Measurements from ENCODE around the gene ENO3. TPM values are rescaled to one million over a fixed set of nuclear protein-coding genes. Genes with fewer than 3 reads are reported as not detected.

ENO3 gene
- total and polyA plus RNA-seq, 12 donors: 1.6 to 76.6 (median 5.3) TPM

DNA sequence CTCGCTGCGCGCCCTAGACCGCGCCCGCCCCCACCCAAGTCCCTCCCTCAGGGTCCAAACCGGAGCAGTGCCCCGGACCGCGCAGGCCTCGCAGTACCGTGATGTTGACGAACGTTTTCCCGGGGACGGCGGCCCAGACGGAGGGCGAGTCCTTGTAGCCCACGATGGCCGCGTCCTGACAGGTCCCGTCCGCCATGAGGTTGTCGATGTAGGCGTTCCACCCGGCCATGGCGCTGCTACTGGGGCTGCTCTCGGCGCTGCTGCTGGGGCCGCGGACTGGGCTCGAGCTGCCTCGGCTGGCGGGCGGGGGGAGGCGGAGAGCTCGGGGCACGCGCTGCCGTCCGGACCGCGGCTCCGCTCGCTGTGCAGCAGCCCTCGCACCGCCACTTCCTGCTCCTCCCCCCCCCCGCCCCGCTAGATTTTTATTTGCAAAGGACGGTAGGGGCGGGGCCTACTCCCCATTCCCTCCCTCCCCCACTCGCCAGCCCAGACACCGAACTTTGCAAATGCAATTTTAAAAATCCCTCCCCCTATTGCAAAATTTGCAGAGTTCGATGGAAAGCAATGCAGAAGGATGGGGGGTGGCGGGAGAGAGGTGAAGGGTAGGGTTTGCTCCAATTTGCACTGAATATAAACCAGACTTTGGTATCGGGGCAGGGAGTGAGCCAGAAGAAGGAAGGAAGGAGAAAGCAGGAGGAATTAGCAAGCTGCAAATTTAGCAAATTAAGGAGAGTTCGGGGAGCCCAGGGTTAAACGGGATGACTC is 2.6 kb upstream of the ENO3 start, which contains the start of gene PFN1:
PFN1 (minus strand) TSS at position 365 of the 765 bp plus-strand sequence; CDS start at position 229, 136 bp downstream.
- H3K36me3 ChIP-seq (replicated peaks in 1 of 2): peaks cover 0 to 34% of the 10 kb centered on the region in 2 donors
- peak within 1 kb of the TSS; percentile 87 to 99 (median 96) for H3K27ac ChIP-seq
- peak within 1 kb of the TSS; percentile 85 to 98 (median 98) for H3K4me3 ChIP-seq
- DNase-seq: peak; percentile 92 to 96 (median 94)
- no peaks in the 10 kb centered on the region for H3K9me3 ChIP-seq (replicated peaks in 1 of 3)
- intact Hi-C loops (cut with DNase I): no loop called here
- H3K4me1 ChIP-seq (replicated peaks in 1 of 2): peaks cover 30 to 39% of the 10 kb centered on the region in 2 donors
- WGBS, 4 donors: 0 to 1% (median 0%) methylated on average over 10 to 59 of the region's 59 CpGs
- TF ChIP-seq POLR2A (IDR thresholded peaks at IDR 0.05): peak; percentile 87 to 90
- TF ChIP-seq, protein P1, sequence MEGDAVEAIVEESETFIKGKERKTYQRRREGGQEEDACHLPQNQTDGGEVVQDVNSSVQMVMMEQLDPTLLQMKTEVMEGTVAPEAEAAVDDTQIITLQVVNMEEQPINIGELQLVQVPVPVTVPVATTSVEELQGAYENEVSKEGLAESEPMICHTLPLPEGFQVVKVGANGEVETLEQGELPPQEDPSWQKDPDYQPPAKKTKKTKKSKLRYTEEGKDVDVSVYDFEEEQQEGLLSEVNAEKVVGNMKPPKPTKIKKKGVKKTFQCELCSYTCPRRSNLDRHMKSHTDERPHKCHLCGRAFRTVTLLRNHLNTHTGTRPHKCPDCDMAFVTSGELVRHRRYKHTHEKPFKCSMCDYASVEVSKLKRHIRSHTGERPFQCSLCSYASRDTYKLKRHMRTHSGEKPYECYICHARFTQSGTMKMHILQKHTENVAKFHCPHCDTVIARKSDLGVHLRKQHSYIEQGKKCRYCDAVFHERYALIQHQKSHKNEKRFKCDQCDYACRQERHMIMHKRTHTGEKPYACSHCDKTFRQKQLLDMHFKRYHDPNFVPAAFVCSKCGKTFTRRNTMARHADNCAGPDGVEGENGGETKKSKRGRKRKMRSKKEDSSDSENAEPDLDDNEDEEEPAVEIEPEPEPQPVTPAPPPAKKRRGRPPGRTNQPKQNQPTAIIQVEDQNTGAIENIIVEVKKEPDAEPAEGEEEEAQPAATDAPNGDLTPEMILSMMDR (IDR thresholded peaks at IDR 0.05): no peak
- H3K27me3 ChIP-seq: no peaks in the 10 kb centered on the region

DNA sequence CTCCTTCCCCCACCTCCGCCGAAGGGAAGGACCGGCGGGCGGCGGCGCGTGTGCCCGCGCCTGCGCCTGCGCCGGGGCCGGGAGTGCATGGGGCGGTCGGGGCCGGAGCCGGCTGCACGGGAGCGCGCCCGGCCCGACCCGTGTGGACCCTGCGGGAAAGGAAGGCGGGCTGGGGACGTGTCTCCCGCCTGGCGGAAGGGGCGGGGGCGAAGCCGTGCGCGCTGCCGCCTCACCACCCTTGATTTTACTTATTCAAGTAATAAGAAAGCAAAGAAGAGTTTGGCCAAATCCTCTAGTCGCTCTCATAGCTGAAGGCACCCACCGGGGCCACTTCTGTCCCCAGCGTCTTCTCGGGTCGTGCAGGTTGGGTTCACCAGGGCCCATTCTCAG is 2.0 kb upstream of the ENO3 start:
- Histone ChIP-seq H3K36me3 (replicated peaks in 1 of 2) (peaks cover 0 to 29% of the 10 kb centered on the region in 2 donors), H3K27me3 (no peaks in the 10 kb centered on the region), H3K4me3 (peak overlapping the region in 2 of 4 donors; percentile 85 to 98), H3K9me3 (replicated peaks in 1 of 3) (no peaks in the 10 kb centered on the region), H3K4me1 (replicated peaks in 1 of 2) (peaks cover 30 to 39% of the 10 kb centered on the region in 2 donors), H3K27ac (peak overlapping the region; percentile 83 to 99 (median 96))
- intact Hi-C loops (cut with DNase I): no loop called here
- 0 to 1% (median 0%) methylated on average over 2 to 40 of the region's 40 CpGs for WGBS, 4 donors
- peak; percentile 81 to 85 (median 82) for DNase-seq
- peak; percentile 43 to 62 for TF ChIP-seq POLR2A (IDR thresholded peaks at IDR 0.05)
- TF ChIP-seq, protein P1 (IDR thresholded peaks at IDR 0.05): no peak

DNA sequence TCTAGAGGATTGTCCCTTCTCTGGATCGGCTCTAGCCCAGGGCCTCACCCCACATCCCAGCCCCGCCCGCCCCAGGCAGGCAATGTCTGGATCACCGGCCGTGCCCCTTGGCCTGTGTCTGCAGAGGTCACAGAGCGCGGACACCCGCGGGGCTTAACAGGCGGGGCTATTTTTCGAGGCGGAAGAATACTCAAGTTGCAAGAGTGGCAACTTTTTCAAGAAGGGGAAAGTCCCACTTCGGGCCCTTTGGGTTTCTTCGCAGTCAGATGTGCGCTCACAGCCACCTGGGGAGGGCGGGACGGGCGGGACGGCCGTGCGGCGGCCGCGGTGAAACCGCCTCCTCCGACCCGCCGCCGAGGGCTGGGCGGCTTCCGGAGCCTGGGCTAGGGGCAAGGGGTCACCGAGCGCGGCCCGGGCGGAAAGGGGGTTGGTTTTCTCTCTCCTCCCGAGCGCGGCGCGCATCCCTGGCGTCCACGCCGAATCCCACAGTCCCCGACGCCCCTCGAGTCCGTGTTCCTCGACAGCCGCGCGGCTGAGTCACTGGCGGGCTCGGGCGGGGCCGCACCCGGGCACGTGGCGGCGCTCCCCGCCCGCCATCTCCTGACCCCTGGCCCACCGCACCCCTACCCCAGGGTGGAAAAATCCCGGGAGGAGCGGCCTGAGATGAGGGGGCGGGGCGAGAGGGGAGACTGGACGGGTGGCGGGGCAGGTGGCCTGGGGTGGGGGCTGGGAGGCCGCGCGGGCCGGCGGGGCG is 1.4 kb upstream of the ENO3 start:
- Histone ChIP-seq H3K4me1 (replicated peaks in 1 of 2) (peaks cover 30 to 38% of the 10 kb centered on the region in 2 donors), H3K9me3 (replicated peaks in 1 of 3) (no peaks in the 10 kb centered on the region), H3K27ac (peak overlapping the region; percentile 83 to 99 (median 96)), H3K4me3 (peak overlapping the region in 2 of 4 donors; percentile 85 to 98), H3K36me3 (replicated peaks in 1 of 2) (peaks cover 0 to 23% of the 10 kb centered on the region in 2 donors), H3K27me3 (no peaks in the 10 kb centered on the region)
- intact Hi-C loops (cut with DNase I): no loop called here
- peak; percentile 76 to 84 (median 82) for DNase-seq
- peak in 1 of 2 donors; percentile 37 for TF ChIP-seq POLR2A (IDR thresholded peaks at IDR 0.05)
- TF ChIP-seq, protein P1 (IDR thresholded peaks at IDR 0.05): no peak
- WGBS, 4 donors: 0 to 2% (median 1%) methylated on average over 3 to 75 of the region's 75 CpGs
